ENCODE results near the gene PI4K2B.

DNA sequence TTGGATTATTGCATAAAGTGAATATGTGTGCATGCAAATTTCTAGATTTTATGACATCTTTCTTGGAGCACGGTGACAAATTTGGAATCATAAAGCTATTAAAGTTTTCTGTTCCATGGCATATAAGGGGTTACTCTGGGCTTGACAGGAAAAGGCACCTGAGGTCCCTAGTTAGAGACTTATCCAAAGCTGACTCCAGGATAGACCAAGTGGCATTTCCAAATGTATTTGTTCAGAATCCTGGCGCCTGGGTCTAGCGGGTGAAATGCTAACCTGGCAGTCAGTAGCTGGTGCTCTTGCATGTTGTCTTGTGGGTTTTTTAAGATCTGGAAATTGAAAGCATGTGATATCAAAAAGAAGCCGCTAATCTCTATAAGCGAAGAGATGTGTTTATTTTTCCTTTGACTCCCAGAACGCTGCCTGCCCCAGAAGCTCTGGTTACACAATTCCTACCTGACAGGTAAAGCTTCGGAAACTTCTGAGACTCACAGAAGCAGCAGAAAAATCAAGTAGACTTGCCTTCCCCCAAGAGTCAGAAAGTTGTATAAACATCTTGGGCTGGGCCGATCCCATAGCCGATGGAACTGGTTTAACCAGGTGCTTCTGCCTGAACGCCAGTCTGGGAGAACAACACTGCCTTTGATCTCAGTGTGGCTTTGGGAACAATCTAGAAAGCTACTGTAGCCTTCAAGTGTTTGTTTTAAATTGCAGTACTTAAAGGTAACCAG is 65.8 kb downstream of the PI4K2B start:
- TF ChIP-seq BHLHE40 (IDR thresholded peaks at IDR 0.05; ENCODE audit: borderline replicate concordance) (no peak), SUZ12 (IDR thresholded peaks at IDR 0.05) (no peak), CTBP1 (IDR thresholded peaks at IDR 0.05; ENCODE audit: borderline replicate concordance) (no peak), FOXA1 (IDR thresholded peaks at IDR 0.05) (no peak), ARNT (IDR thresholded peaks at IDR 0.05) (no peak), SP1 (IDR thresholded peaks at IDR 0.05) (no peak)

Data from HEK293T (cell line).